HepG2 (cell line): ENCODE measurements around the gene RTP5. TPM values are rescaled to one million over a fixed set of nuclear protein-coding genes. Genes with fewer than 3 reads are reported as not detected.

Experiments used
- ATAC-seq: fragments of 200-7000 bp; cut with Tn5 transposase; 3 replicates; pipeline ENCODE4 v1.9.1; 2020; ENCODE audit warnings: mild to moderate bottlenecking, moderate library complexity
- BruUV-seq: library from RNA; stranded (reverse); fragments of 400-500 nt; replicated peaks from 2 replicates; lab custom pipeline; 2021; lab: Mats Ljungman, UMichigan
- CTCF ChIA-PET: fragments of 300-600 bp; formaldehyde crosslinking; extraction: SDS; loops from one replicate; lab custom pipeline; 2021; ENCODE audit warnings: low total read pairs, inconsistent platforms, low intra/inter-chr PET ratio; lab: Yijun Ruan, JAX
- POLR2A ChIA-PET: fragments of 350-600 bp; sonication (Branson Sonifier 250); formaldehyde crosslinking; loops from one replicate; lab custom pipeline; 2020; ENCODE audit warnings: antibody characterized with exemption, inconsistent platforms; lab: Yijun Ruan, JAX
- DNase-seq: peaks from one replicate; pipeline ENCODE4 v3.0.0-alpha.2; 2015; ENCODE audit warnings: low spot score
- FAIRE-seq: peaks from 3 replicates; lab custom pipeline; 2011; peaks lifted over from hg19 to GRCh38; lab: Jason Lieb, UNC
- H2AFZ ChIP-seq: one replicate; pipeline ENCODE4 v1.6.1; 2011; ENCODE audit warnings: low read length, inconsistent platforms
- H3K27ac ChIP-seq: fragments of 300-600 bp; 3 replicates; pipeline ENCODE4 v1.8.0; 2011; ENCODE audit warnings: mixed run types, mild to moderate bottlenecking, mixed read lengths, low read length, inconsistent platforms; ENCODE audit not compliant: insufficient read depth; ENCODE audit errors: extremely low read length
- H3K27me3 ChIP-seq, 2 experiments: fragments of 200-600 bp in 1 of 2; 2 replicates in 1 of 2; 3 replicates in 1 of 2; pipeline versions ENCODE4 v1.6.0 to v1.8.0; 2011; ENCODE audit warnings: low read length in 2 of 2, mild to moderate bottlenecking in 2 of 2, moderate library complexity in 2 of 2, inconsistent platforms in 1 of 2; ENCODE audit not compliant: insufficient read depth in 2 of 2, control insufficient read depth in 1 of 2
- H3K36me3 ChIP-seq, 2 experiments: fragments of 200-600 bp in 1 of 2; replicated peaks in 1 of 2; 2 replicates in 1 of 2; 3 replicates in 1 of 2; pipeline versions ENCODE4 v1.5.1 to v1.8.0; 2011; ENCODE audit warnings: low read length in 2 of 2, inconsistent platforms in 1 of 2; ENCODE audit not compliant: insufficient read depth in 2 of 2, control insufficient read depth in 1 of 2
- H3K4me1 ChIP-seq: 2 replicates; pipeline ENCODE4 v1.5.1; 2012; ENCODE audit warnings: low read length, inconsistent platforms; ENCODE audit not compliant: insufficient read depth
- H3K4me2 ChIP-seq: 2 replicates; pipeline ENCODE4 v1.6.0; 2011; ENCODE audit warnings: low read depth, low read length, inconsistent platforms
- H3K4me3 ChIP-seq, 3 experiments: fragments of 200-600 bp in 1 of 3; sonication (generic), shearing (Covaris generic) in 1 of 3; replicated peaks in 1 of 3; 2 replicates each; pipeline ENCODE4 v1.5.1; 2011 to 2016; ENCODE audit warnings: low read length in 3 of 3, inconsistent platforms in 2 of 3, low read depth in 2 of 3, mild to moderate bottlenecking in 2 of 3, control low read depth in 1 of 3, mixed read lengths in 1 of 3; ENCODE audit not compliant: insufficient read depth in 1 of 3
- H3K79me2 ChIP-seq: one replicate; pipeline ENCODE4 v1.6.1; 2011; ENCODE audit warnings: low read length, inconsistent platforms; ENCODE audit not compliant: insufficient read depth
- H3K9ac ChIP-seq: 2 replicates; pipeline ENCODE4 v1.6.0; 2011; ENCODE audit warnings: mild to moderate bottlenecking, low read depth, low read length, inconsistent platforms; ENCODE audit not compliant: insufficient read depth
- H3K9me3 ChIP-seq: 2 replicates; pipeline ENCODE4 v1.5.1; 2012; ENCODE audit warnings: mild to moderate bottlenecking, low read length
- H4K20me1 ChIP-seq: 2 replicates; pipeline ENCODE4 v1.6.0; 2011; ENCODE audit warnings: inconsistent platforms, mild to moderate bottlenecking, low read length, moderate library complexity; ENCODE audit not compliant: insufficient read depth
- AFF4 ChIP-seq: sonication (generic); formaldehyde crosslinking; IDR thresholded peaks from 2 replicates; pipeline ENCODE4 v1.4.0; 2020; ENCODE audit warnings: missing genetic modification reagents
- AGO2 ChIP-seq: fragments of 200-400 bp; formaldehyde crosslinking; optimal IDR thresholded peaks from 2 replicates; pipeline ENCODE3; 2017; ENCODE audit warnings: mild to moderate bottlenecking, low read depth, low read length, moderate library complexity
- ARID5B ChIP-seq: IDR thresholded peaks from 2 replicates; pipeline ENCODE4 v1.4.0; 2020; ENCODE audit warnings: mild to moderate bottlenecking, missing genetic modification reagents
- PHF21A ChIP-seq: sonication (generic); formaldehyde crosslinking; IDR thresholded peaks from 2 replicates; pipeline ENCODE4 v1.5.0; 2020; ENCODE audit warnings: mild to moderate bottlenecking, missing genetic modification reagents
- REST ChIP-seq, 2 experiments: IDR thresholded peaks; 2 replicates each; pipeline ENCODE4 v1.6.1; 2011 to 2012; ENCODE audit warnings: low read length in 2 of 2, borderline replicate concordance in 1 of 2, low read depth in 1 of 2, mild to moderate bottlenecking in 1 of 2, moderate library complexity in 1 of 2
- ZBTB4 ChIP-seq: sonication (generic); formaldehyde crosslinking; IDR thresholded peaks from 2 replicates; pipeline ENCODE4 v1.4.0; 2020; ENCODE audit warnings: missing genetic modification reagents, mild to moderate bottlenecking, borderline replicate concordance
- ZNF296 ChIP-seq: sonication (generic); formaldehyde crosslinking; conservative IDR thresholded peaks from 2 replicates; pipeline ENCODE4 v1.5.0; 2020; ENCODE audit warnings: mild to moderate bottlenecking, missing genetic modification reagents
- ZNF556 ChIP-seq: sonication (generic); formaldehyde crosslinking; IDR thresholded peaks from 2 replicates; pipeline ENCODE4 v1.4.0; 2020; ENCODE audit warnings: mild to moderate bottlenecking, missing genetic modification reagents, borderline replicate concordance
- WGBS: methylation state at CpG from one replicate; pipeline ENCODE4 v1.1.6; 2017; ENCODE audit warnings: low lambda C conversion rate; 5-methylcytosine and 5-hydroxymethylcytosine counted together
- in situ Hi-C: cut with HindIII; loops from 2 replicates; pipeline ENCODE4 v1.10.0; 2017; ENCODE audit warnings: low pct_unique_long_range_greater_than_20kb; ENCODE audit not compliant: extremely low pct_ligation_motif_present
- intact Hi-C: fragments of 100-400 bp; cut with micrococcal nuclease; formaldehyde crosslinking; loops from one replicate; pipeline ENCODE4 v1.10.0; 2022; ENCODE audit not compliant: unreplicated experiment
- polyA plus RNA-seq, 8 experiments: library from polyadenylated mRNA; depleted of rRNA in 3 of 8; stranded (reverse) in 7 of 8; unstranded in 1 of 8; fragments of >200 nt; fragmentation: Illumina TruSeq in 4 of 8; extraction: Trizol in 4 of 8; gene quantifications; 2 replicates each; pipeline versions ENCODE4 v1.2.1 to v1.2.3, GENCODE V29; 2011 to 2016; ENCODE audit warnings: low read depth in 4 of 8, missing spikeins in 1 of 8, mixed read lengths in 1 of 8; ENCODE audit not compliant: insufficient read depth in 1 of 8
- total RNA-seq, 5 experiments: library from RNA; depleted of rRNA; stranded (reverse); fragments of >200 nt; fragmentation: Illumina TruSeq; extraction: Trizol; gene quantifications; 2 replicates each; pipeline ENCODE4 v1.2.3, GENCODE V29; 2016; ENCODE audit warnings: low read depth in 1 of 5

Gene RTP5
- total and polyA plus RNA-seq, 2 of the 13 experiments (the other 11 are each of a cell fraction or from before 2014, with no cell fraction given) = not detected

- WGBS = 39% methylated on average over 6 of the region's 6 CpGs
- in situ Hi-C loops (no loop called here), intact Hi-C loops (no loop called here)
- no peaks in the 10 kb centered on the region for H3K9me3 ChIP-seq
- H3K4me1 ChIP-seq = peaks cover 7% of the 10 kb centered on the region; the same call in 1 of the 2 replicates
- H3K9ac ChIP-seq = no peak overlapping the region
- no peaks in the 10 kb centered on the region for H3K79me2 ChIP-seq
- ChIA-PET POLR2A (interaction anchor here (1.6 kb wide), 1 partner anchor 64 kb away, joined by 5 read pairs; no protein-coding TSS in a partner anchor), CTCF (no interaction called here)
- H4K20me1 ChIP-seq = no peaks in the 10 kb centered on the region
- H2AFZ ChIP-seq = no peak overlapping the region
- ATAC-seq (no peak), DNase-seq (no peak), FAIRE-seq (peak; percentile 12)
- BruUV-seq = no TSS peak
- H3K4me2 ChIP-seq = no peak overlapping the region
- H3K27me3 ChIP-seq = peaks cover under 1 to 47% of the 10 kb centered on the region in 2 experiments; a peak in 4 of 5 replicates
- no peak overlapping the region for H3K27ac ChIP-seq
- no peak overlapping the region for H3K4me3 ChIP-seq
- no peaks in the 10 kb centered on the region for H3K36me3 ChIP-seq
- TF ChIP-seq REST (IDR thresholded peaks at IDR 0.05; ENCODE audit: borderline replicate concordance in 1 of 2, low read depth in 1 of 2, low read length in 2 of 2) (no peak), ARID5B (CRISPR knock-in tag) (no peak), ZNF296 (no peak), ZBTB4 (CRISPR knock-in tag) (no peak), AFF4 (no peak), ZNF556 (no peak), AGO2 (no peak), PHF21A (CRISPR knock-in tag) (no peak)
Observed at GRCh38 chr2:241836292-241836691, 33.2 kb upstream of the RTP5 start.
